Glutamatergic neuron (in vitro differentiated cells): ENCODE measurements around the gene GRB7. TPM values are rescaled to one million over a fixed set of nuclear protein-coding genes. Genes with fewer than 3 reads are reported as not detected.

Experiments used
- DNase-seq: peaks from one replicate; pipeline ENCODE4 v3.0.0; 2022
- H3K27ac Mint-ChIP-seq: one replicate; pipeline ENCODE4 v1.8.0; 2020; ENCODE audit warnings: mild to moderate bottlenecking, mixed read lengths, inconsistent platforms; ENCODE audit not compliant: unreplicated experiment
- H3K27me3 Mint-ChIP-seq: one replicate; pipeline ENCODE4 v1.8.0; 2020; ENCODE audit warnings: mild to moderate bottlenecking, moderate library complexity, mixed read lengths, inconsistent platforms; ENCODE audit not compliant: unreplicated experiment
- H3K36me3 Mint-ChIP-seq: one replicate; pipeline ENCODE4 v1.8.0; 2020; ENCODE audit warnings: mild to moderate bottlenecking, mixed read lengths, inconsistent platforms; ENCODE audit not compliant: unreplicated experiment
- H3K4me1 Mint-ChIP-seq: one replicate; pipeline ENCODE4 v1.8.0; 2020; ENCODE audit warnings: mild to moderate bottlenecking, low read depth, mixed read lengths, inconsistent platforms; ENCODE audit not compliant: unreplicated experiment
- H3K4me3 Mint-ChIP-seq: one replicate; pipeline ENCODE4 v1.8.0; 2020; ENCODE audit warnings: mild to moderate bottlenecking, mixed read lengths, inconsistent platforms; ENCODE audit not compliant: unreplicated experiment
- H3K9me3 Mint-ChIP-seq: one replicate; pipeline ENCODE4 v1.8.0; 2020; ENCODE audit warnings: mild to moderate bottlenecking, moderate library complexity, mixed read lengths, inconsistent platforms; ENCODE audit not compliant: unreplicated experiment
- CTCF ChIP-seq: fragments of 200-600 bp; sonication (generic); IDR thresholded peaks from one replicate; pipeline ENCODE4 v1.5.0; 2021; ENCODE audit not compliant: partially characterized antibody, unreplicated experiment
- total RNA-seq: library from RNA; stranded (reverse); fragmentation: NEBNext Ultra II Directional; extraction: Animal tissue kit (Norgen Biotek cat#: 25700); gene quantifications from one replicate; pipeline ENCODE4 v1.2.1, GENCODE V29; 2021; ENCODE audit not compliant: unreplicated experiment

Gene GRB7
- total RNA-seq, 1 donor from 2014 or later = not detected

GRCh38 chr17:39736319-39737165 is 1.2 kb upstream of the GRB7 start:
- no peak for TF ChIP-seq CTCF
- Mint-ChIP-seq H3K4me1 (no peaks in the 10 kb centered on the region), H3K27me3 (peaks cover 13% of the 10 kb centered on the region), H3K9me3 (no peaks in the 10 kb centered on the region), H3K27ac (no peak overlapping the region), H3K4me3 (no peak overlapping the region), H3K36me3 (no peaks in the 10 kb centered on the region)
- DNase-seq = no peak

GRCh38 chr17:39737206-39737759 is 455 bp upstream of the GRB7 start:
- Mint-ChIP-seq H3K27ac (no peak overlapping the region), H3K4me1 (no peaks in the 10 kb centered on the region), H3K9me3 (no peaks in the 10 kb centered on the region), H3K36me3 (no peaks in the 10 kb centered on the region), H3K27me3 (peaks cover 13% of the 10 kb centered on the region), H3K4me3 (no peak overlapping the region)
- DNase-seq = no peak
- no peak for TF ChIP-seq CTCF

GRCh38 chr17:39738568-39738901 is 797 bp downstream of the GRB7 start:
- TF ChIP-seq CTCF = no peak
- H3K4me1 Mint-ChIP-seq = no peaks in the 10 kb centered on the region
- no peaks in the 10 kb centered on the region for H3K36me3 Mint-ChIP-seq
- no peak overlapping the region for H3K4me3 Mint-ChIP-seq
- no peak overlapping the region for H3K27ac Mint-ChIP-seq
- H3K27me3 Mint-ChIP-seq = peaks cover 11% of the 10 kb centered on the region
- DNase-seq = no peak
- H3K9me3 Mint-ChIP-seq = no peaks in the 10 kb centered on the region

GRCh38 chr17:39738983-39739884 is 1.5 kb downstream of the GRB7 start:
- no peak overlapping the region for H3K27ac Mint-ChIP-seq
- peak overlapping the region; percentile 63 for H3K4me3 Mint-ChIP-seq
- H3K27me3 Mint-ChIP-seq = peaks cover 14% of the 10 kb centered on the region
- no peaks in the 10 kb centered on the region for H3K4me1 Mint-ChIP-seq
- H3K36me3 Mint-ChIP-seq = no peaks in the 10 kb centered on the region
- TF ChIP-seq CTCF = no peak
- H3K9me3 Mint-ChIP-seq = no peaks in the 10 kb centered on the region
- no peak for DNase-seq
